Keratinocyte (primary cell): ENCODE data around the gene CMBL.

Experiments used
- CTCF ChIP-seq, 3 experiments: IDR thresholded peaks in 1 of 3; conservative IDR thresholded peaks in 1 of 3; optimal IDR thresholded peaks in 1 of 3; 2 replicates in 2 of 3; 3 replicates in 1 of 3; pipeline versions ENCODE3 to v1.5.1; 2011; ENCODE audit warnings: low read length in 3 of 3, mild to moderate bottlenecking in 3 of 3, moderate library complexity in 2 of 3, control low read depth in 1 of 3, inconsistent platforms in 1 of 3; ENCODE audit not compliant: insufficient read depth in 2 of 3; ENCODE audit errors: extremely low read depth in 1 of 3
- EZH2 ChIP-seq: IDR thresholded peaks from one replicate; pipeline ENCODE4 v1.6.1; 2012; ENCODE audit warnings: inconsistent platforms, mild to moderate bottlenecking, low read length, moderate library complexity

- TF ChIP-seq CTCF (optimal IDR thresholded peaks at IDR 0.05 in 1 of 3, IDR thresholded peaks at IDR 0.05 in 1 of 3, conservative IDR thresholded peaks at IDR 0.05 in 1 of 3; ENCODE audit: extremely low read depth in 1 of 3, insufficient read depth in 2 of 3, low read length in 3 of 3) (no peak), EZH2 (no peak)
Observed at GRCh38 chr5:10251405-10251804, 56.3 kb downstream of the CMBL start.
